CD4-positive, alpha-beta T cell treated with Interleukin-17A for 1 hour (primary cell): ENCODE measurements around the gene ALDH3A1.

Experiments used
- DNase-seq: peaks from one replicate; pipeline ENCODE4 v3.0.0-alpha.2; 2020

Gene ALDH3A1

DNA sequence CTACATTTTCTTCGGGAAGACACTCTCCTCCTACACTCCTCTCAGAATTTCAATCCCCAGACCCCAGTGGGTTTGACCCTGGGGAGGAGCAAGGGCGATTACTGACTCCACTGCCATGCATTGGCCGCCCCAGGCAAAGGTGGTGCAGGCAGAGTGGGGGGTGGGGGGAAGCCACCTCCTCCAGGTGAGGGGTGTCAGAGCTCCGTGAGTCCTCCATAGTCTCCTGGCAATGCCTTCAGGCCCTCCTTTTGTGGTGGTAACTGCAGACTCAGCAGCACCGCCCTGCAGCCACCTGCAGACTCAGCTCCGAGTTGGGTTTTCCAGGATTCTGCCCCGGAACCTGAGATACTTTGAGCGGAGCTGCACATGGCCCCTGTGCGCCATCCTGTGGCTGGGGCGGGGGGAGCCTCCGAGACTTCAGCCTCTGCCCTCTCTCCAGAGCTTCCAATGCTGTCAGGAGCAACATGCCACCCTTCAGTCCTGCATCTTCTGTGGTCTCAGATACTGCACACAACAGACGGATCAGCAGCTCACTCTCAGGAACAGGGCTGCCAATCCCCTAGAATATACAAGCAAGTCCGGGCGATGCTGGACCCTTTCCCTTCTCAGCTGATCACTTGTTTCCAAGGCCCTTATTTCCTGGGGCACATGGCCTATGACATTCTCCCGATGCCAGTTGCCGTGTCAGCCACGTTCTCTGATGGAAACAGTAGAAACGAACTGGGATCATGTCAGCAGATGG is 29.3 kb downstream of the ALDH3A1 start:
- no peak for DNase-seq

- DNase-seq = no peak
Observed at GRCh38 chr17:19718041-19718612, 30.0 kb downstream of the ALDH3A1 start.

GRCh38 chr17:19717411-19717908 is 30.6 kb downstream of the ALDH3A1 start:
- DNase-seq = no peak

- no peak for DNase-seq
Observed at GRCh38 chr17:19717031-19717360, 31.1 kb downstream of the ALDH3A1 start.

DNA sequence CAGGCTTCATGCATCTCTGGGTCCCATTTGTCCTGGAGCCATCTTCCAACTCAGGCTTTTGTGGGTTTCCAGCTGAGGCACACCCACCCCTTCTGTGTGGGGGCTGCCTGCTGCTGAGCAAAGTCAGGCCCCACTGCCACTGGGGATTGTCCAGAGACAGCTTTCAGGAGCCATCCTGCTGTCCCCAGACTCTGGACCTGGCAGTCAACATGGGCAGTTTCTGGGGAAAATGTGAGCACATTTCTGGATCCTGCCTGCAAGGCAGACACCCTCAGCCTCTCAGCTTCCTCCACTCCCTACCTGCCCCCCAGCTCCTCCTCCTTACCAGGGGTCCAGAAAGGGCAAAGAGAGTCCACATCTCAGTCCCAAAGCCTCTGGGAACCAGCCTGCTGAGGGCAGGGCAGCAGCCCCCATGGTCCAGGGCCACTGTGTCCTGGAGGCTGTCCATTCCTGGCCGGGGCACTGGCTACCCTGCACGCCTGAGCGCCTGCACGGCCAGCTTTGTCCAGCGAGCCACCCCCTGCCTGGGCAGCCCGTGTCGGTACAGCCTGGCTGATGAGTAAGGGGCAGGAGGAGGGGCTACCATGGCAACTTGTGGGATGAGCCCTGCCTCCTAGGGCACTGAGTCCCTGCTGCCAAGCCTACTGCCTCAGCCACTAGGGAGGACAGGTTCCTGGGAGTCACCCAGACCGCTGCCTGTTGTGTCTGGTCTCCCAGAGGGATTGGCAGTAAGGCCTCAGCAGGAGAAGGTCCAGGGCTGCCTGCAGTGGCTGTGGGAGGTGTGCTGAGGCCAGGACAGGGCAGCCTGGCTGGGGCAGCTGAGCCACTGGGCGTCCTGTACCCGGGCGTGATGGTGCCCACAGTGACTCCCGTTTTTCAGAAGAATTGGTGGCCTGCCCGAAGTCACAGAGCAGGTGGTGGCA is 31.7 kb downstream of the ALDH3A1 start, which contains the start of gene SLC47A2:
TSS of gene SLC47A2 (minus strand) at position 477 of the 923 bp plus-strand sequence. CDS start at position 448, 29 bp downstream.
- no peak for DNase-seq

GRCh38 chr17:19714542-19715411 is 33.3 kb downstream of the ALDH3A1 start:
- DNase-seq = no peak

DNA sequence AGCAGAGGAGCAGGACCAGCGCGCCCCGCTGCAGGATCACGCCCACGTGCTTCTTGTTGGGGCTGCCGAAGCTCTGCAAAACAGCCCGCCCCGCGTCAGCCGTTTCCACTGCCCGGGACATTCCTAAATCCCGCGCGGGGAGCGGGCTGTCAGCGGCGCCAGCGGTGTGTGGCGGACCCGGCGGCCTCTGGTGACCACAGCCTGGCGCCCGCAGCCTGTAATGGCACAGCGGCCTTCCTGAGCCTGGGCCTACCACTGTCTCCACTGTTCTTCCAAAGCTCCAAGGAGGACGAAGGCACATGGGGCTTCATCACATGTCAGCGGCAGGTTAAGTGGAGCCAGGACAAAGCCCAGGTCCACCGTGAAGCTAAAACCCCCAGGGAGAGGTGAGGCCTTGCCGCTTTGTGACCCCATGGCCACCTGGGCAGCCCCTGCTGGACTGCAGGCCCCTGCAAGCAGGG is 34.2 kb downstream of the ALDH3A1 start:
- DNase-seq = no peak

- DNase-seq = no peak
Observed at GRCh38 chr17:19713462-19713861, 34.6 kb downstream of the ALDH3A1 start.

GRCh38 chr17:19712436-19713004 is 35.6 kb downstream of the ALDH3A1 start:
- no peak for DNase-seq

- no peak for DNase-seq
Observed at GRCh38 chr17:19709841-19710240, 38.3 kb downstream of the ALDH3A1 start.

DNA sequence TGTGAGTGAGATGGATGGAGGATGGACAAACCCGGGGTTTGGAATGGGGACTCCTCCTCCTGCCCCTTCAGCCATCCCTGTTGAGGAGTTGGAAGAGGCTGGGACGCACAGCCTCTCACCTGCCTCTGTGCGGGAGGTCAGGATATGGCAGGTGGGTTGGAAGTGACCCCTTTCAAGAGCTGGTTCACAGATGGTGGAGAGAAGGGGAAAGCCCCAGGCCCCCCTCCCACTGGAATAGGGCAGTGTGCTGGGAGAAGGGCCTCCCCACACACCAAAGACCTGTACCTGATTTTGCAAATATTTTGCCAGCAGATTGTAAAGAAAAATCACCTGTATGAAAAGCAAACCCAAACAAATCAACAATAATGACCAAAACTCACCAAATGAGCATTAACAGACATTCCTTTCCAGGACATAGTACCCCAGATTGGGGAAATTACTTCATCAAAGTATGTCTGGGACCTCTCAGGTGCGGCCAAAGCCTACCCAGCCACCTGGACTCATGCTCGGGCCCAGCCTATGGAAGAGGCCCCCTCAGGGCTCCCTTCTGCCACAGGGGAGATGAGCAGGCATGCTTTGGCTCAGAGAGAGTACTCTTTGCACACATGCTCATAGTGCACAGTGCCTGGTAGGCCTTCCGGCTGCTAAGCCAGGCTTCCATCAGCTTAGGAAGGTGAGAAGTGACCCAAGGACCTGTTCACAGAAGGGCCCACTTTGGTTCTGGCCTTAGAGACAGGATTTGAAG is 39.5 kb downstream of the ALDH3A1 start:
- no peak for DNase-seq

DNA sequence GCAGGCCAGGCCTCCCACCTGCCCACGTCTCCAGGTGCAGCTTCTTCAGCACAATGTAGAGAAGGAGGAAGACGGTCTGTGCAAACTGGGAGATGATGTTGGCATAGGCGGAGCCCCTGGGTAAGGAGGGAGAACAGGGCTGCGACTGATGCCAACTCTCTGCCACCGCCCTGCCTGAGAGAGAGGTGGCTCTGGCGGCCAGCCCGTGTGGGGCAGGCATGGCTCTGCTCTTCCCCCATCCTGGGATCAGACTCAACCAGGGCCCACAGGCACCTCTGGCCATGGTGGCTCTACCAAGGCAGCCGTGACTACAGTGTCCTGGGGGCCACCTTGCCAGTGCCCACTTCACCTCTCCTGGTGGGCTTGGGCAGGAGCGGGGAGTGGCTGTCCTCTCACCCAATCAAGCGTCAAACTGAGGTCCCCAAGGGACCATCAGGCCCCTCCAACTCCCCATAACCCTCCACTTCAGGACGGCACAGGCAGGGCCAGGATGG is 40.3 kb downstream of the ALDH3A1 start:
- no peak for DNase-seq

GRCh38 chr17:19706791-19707727 is 41.0 kb downstream of the ALDH3A1 start:
- DNase-seq = no peak

- DNase-seq = no peak
Observed at GRCh38 chr17:19705771-19706770, 42.0 kb downstream of the ALDH3A1 start.

DNA sequence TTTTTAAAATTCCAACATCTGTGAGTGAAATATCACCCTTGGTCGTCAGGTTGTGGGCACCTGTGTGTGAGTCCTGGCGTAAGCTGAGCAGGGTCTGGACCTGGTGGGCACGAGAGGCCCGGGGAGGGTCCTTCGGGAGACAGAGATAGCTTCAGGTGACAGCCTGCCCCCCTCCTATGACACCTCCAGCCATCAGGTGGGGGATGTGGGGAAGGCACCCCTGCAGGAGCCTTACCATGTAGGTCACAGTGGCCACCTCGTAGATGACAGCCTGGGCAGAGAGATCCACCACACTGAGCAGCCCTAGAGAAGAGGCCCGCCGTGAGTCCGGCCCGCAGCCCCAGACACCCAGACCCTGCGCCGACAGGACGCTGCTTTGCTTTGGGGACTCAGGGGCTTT is 42.9 kb downstream of the ALDH3A1 start:
- no peak for DNase-seq

- DNase-seq = no peak
Observed at GRCh38 chr17:19703828-19704613, 44.1 kb downstream of the ALDH3A1 start.

DNA sequence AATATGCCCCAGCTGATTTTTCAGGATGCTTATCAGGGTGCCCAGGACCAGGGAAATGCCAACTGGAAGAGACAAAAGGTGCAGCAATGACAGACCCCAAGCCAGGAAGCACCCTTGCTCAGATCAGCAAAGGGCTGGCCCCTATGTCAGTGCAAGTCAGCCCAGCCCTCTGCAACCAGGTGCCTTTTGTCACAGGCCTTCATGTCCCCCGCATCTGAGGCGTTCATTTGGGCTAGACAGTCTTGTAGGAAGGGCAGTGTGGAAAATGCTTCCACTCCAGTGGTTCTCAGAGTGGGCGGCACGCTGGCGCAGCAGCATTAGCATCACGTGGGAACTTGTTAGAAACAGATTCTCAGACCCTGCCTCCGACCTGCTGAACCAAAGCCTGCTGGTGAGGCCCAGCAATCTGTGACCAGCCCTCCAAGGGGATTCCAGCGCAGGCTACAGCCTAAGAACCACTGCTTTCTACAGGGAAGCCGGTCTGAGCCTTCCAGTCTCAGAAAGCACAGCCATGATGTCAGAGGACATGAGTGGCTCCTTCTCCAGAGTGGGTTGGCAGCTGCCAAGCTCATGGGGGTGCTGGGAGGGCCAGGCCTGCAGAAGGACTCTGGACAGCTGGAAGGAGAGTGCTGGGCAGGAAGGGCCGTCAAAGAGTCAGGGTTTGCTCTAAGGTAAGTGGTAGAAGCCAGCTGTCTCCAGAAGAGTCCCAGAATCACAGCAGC is 44.8 kb downstream of the ALDH3A1 start:
- DNase-seq = no peak
